ENCODE data around the gene TBCEL.
A peak's percentile ranks its signal among the peaks of the same experiment; 100 is the strongest.
"Not testable (repeated sequence)": the region's sequence is repeated elsewhere in the genome, so short reads cannot be mapped to it uniquely, and the experiment has no call there.

Gene TBCEL

DNA sequence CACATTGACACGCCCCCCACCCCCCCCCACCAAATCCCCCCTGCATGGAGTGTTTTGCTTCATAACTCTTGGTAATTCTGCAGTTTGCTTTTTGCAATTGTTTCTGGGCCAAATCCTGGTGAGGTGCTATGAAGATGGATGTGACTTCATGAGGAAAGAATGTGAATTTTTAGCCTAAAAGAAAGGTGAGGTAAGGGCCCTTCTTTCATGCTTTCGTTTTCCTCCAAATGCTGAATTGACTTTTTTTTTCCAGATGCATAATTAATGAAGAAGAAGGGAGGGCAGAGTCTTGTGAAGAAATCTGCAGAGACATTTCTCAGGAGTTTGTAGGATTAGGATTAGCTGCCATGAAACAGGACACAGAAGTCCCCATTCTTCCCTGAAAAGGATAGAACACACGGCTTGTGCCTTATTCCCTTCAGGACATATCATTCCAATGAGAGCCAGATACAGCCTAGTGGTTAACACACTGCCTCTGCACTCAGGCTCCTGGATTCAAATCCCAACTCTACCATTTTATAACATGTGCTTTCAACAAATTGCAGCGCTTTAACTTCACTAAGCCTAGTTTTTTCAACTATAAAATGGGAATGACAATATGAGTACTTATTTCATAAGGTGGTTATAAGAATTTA, 19.6 kb upstream of the TBCEL start:
- Mint-ChIP-seq H3K27me3 (peaks cover 32% of the 10 kb centered on the region), H3K9me3 (peaks cover 6% of the 10 kb centered on the region), H3K36me3 (ENCODE audit: low read depth) (no peaks in the 10 kb centered on the region), H3K4me1 (no peaks in the 10 kb centered on the region), H3K4me3 (no peak overlapping the region), H3K27ac (no peak overlapping the region)
- no peak for DNase-seq
- no peak for ATAC-seq

DNA sequence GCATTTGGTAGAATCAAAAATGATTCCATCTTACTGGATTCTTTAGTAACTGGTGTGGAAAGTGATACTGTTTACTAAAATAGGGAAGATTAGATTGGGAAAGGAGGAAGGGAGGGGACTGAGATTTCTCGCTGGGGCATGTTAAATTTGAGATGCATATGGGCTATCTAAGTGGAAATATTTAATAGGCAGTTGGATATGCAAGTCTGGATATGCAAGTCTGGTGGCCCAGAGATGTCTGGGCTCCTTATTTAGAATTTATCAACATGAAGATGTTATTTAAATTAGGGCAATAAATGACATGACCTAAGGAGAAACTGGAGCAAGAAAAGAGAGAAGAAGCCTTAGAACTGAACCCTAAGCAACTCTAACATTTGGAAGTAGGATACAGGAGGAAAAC, 17.0 kb upstream of the TBCEL start:
- Mint-ChIP-seq H3K4me1 (no peaks in the 10 kb centered on the region), H3K9me3 (peaks cover 6% of the 10 kb centered on the region), H3K4me3 (no peak overlapping the region), H3K27me3 (peaks cover 32% of the 10 kb centered on the region), H3K27ac (no peak overlapping the region), H3K36me3 (ENCODE audit: low read depth) (no peaks in the 10 kb centered on the region)
- ATAC-seq (no peak), DNase-seq (no peak)

DNA sequence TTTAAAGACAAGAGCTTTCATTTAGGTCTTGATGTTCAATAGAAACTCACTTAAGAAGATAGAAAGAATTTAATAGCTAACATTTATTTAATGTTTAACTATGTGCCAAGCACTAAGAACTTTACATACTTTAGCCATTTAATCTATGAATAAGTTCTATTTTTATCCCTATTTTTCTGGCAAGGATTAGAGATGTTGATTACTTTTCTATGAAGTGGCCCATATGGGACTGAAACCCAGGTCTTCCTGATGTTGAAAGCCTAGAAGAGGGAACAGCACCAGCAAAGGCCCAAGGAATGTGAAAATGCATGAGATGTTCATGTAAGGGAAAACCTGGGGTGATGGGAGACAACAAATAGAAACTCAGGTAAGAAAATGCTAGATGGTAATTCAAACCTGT, 15.4 kb upstream of the TBCEL start:
- H3K27ac Mint-ChIP-seq = no peak overlapping the region
- H3K27me3 Mint-ChIP-seq = peaks cover 32% of the 10 kb centered on the region
- no peak overlapping the region for H3K4me3 Mint-ChIP-seq

DNA sequence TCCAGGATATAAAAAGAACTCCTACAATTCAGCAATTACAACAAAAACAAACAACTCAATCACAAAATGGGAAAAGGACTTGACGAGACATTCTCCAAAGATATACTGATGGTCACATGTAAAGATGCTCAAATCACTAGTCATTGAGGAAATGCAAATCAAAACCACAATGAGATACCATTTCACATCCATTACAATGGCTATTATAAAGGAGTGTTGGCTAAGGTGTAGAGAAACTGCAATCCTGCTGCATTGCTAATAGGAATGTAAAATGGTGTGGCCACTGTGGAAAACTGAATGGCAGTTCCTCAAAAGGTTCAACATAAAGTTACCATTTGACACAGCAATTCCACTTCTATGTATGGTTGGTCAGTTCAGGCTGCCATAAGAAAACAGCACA, 11.8 kb upstream of the TBCEL start:
- no peaks in the 10 kb centered on the region for H3K4me1 Mint-ChIP-seq
- no peak for ATAC-seq
- H3K36me3 Mint-ChIP-seq (ENCODE audit: low read depth) = no peaks in the 10 kb centered on the region
- no peak overlapping the region for H3K27ac Mint-ChIP-seq
- no peak overlapping the region for H3K4me3 Mint-ChIP-seq
- DNase-seq = no peak
- peaks cover 27% of the 10 kb centered on the region for H3K27me3 Mint-ChIP-seq
- H3K9me3 Mint-ChIP-seq = no peaks in the 10 kb centered on the region

More for the DNA sequence above, 15.4 kb upstream of the TBCEL start:
- Mint-ChIP-seq H3K9me3 (peaks cover 6% of the 10 kb centered on the region), H3K36me3 (ENCODE audit: low read depth) (no peaks in the 10 kb centered on the region), H3K4me1 (no peaks in the 10 kb centered on the region)
- ATAC-seq (no peak), DNase-seq (no peak)

DNA sequence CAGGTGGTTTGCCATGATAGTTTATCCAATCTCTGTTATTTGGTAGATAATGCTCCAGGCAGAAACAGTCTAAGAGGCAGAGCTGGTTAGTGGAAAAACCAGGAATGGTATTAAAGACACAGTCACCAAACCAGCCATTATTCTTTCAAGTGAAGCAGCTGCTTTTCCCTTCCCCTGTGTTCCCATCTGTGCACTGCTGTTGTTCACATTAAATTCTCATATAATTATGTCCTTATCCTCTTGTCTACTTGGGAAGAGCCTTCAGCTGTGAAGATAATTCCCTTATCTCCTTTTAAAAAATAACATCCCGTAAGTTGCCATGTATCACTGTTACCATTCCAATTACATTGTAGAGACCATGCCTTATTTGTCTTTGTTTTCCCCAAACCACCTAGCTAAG, 5.2 kb upstream of the TBCEL start:
- peaks cover 4% of the 10 kb centered on the region for H3K4me1 Mint-ChIP-seq
- peaks cover 11% of the 10 kb centered on the region for H3K27me3 Mint-ChIP-seq
- no peak overlapping the region for H3K27ac Mint-ChIP-seq
- H3K36me3 Mint-ChIP-seq (ENCODE audit: low read depth) = no peaks in the 10 kb centered on the region
- no peak for ATAC-seq
- H3K4me3 Mint-ChIP-seq = no peak overlapping the region
- no peaks in the 10 kb centered on the region for H3K9me3 Mint-ChIP-seq
- DNase-seq = no peak

DNA sequence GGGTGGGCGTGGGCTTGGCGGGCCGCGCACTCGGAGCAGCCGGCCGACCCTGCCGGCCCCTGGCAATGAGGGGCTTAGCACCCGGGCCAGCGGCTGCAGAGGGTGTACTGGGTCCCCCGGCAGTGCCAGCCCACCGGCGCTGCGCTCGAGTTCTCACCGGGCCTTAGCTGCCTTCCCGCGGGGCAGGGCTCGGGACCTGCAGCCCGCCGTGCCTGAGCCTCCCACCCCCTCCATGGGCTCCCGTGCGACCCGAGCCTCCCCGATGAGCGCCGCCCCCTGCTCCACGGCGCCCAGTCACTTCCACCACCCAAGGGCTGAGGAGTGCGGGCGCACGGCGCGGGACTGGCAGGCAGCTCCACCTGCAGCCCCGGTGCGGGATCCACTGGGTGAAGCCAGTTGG, 2.2 kb upstream of the TBCEL start:
- ATAC-seq; H3K36me3 Mint-ChIP-seq (ENCODE audit: low read depth); H3K9me3 Mint-ChIP-seq; H3K4me3 Mint-ChIP-seq; H3K27me3 Mint-ChIP-seq; DNase-seq; H3K27ac Mint-ChIP-seq: not testable (repeated sequence)
- peaks cover 21% of the 10 kb centered on the region for H3K4me1 Mint-ChIP-seq

DNA sequence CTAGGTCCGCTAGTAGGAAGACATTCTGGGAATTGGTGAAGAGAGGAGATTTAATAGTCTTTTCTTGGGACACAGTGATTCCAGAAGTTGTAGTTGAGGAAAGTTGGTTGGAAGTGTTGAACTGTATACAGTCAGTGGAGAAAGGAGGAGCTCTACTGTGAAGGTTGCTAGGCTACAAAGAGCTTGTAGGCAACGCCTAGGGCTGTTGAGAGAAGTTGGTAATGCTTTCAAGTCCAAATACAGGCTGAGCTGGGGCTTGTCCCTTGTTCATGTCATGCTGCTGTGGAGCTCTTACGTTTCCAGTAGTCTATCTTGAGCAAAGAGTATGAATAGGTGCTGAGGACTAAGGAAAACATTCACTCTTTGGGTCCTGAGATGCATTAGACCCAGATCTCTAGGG, 1.1 kb downstream of the TBCEL start:
- ATAC-seq (no peak), DNase-seq (no peak)
- peaks cover under 1% of the 10 kb centered on the region for H3K36me3 Mint-ChIP-seq (ENCODE audit: low read depth)
- H3K27me3 Mint-ChIP-seq = peaks cover 3% of the 10 kb centered on the region
- peaks cover 27% of the 10 kb centered on the region for H3K4me1 Mint-ChIP-seq
- H3K4me3 Mint-ChIP-seq = peak overlapping the region; percentile 71
- peak overlapping the region; percentile 30 for H3K27ac Mint-ChIP-seq
- no peaks in the 10 kb centered on the region for H3K9me3 Mint-ChIP-seq

DNA sequence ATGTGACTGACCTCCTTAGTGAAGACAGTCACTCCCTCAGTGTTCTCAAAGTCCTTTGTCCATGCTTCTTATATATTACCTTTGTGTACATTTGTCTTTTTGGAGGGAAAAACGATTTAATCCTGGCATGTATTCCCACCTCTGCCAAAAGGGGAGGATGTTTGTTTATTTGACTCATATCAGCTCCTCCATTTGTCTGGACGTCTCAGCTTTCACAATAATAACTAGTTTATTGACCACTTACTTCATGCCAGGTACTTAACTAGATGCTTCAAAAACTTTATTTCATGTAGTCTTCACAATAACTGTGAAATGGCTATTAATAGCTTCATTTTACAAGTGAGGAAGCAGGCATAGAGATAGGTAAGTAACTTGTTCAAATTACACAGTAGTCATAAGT, 5.3 kb downstream of the TBCEL start:
- ATAC-seq = no peak
- Mint-ChIP-seq H3K9me3 (no peaks in the 10 kb centered on the region), H3K4me1 (peaks cover 28% of the 10 kb centered on the region)

DNA sequence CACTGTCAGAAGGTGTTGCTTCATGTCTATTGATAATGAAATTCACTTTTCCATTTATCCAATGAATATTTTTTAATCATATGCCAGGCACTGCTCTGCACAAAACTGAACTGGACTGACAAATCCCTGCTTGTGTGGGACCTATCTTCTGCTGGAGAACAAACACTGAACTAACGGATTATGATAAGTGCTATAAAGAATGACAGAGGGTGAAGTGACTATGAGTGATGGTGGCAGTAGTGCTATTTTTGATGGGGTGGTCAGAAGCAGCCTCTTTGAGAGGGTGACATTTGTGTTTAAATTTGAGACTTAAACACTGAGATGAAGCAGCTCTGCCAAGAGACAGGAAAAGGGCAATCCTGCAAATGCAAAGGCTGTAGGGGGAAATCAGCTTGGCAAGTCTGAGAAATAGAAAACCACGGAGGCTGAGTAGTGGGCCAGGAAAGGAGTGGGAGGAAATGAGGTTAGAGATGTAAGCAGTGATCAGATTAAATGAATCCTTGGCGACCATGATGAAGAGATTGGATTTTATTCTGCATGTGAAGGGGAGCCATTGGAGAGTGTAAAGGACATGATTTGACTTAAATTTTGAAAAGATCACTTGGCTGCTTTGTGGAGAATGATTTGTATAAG, 6.0 kb downstream of the TBCEL start:
- no peak overlapping the region for H3K4me3 Mint-ChIP-seq
- DNase-seq (no peak), ATAC-seq (peak; percentile 15)
- H3K27me3 Mint-ChIP-seq = no peaks in the 10 kb centered on the region
- H3K9me3 Mint-ChIP-seq = no peaks in the 10 kb centered on the region
- peaks cover 24% of the 10 kb centered on the region for H3K4me1 Mint-ChIP-seq
- H3K27ac Mint-ChIP-seq = no peak overlapping the region
- H3K36me3 Mint-ChIP-seq (ENCODE audit: low read depth) = peaks cover 6% of the 10 kb centered on the region

More for the DNA sequence above, 5.3 kb downstream of the TBCEL start:
- DNase-seq = no peak
- H3K27me3 Mint-ChIP-seq = no peaks in the 10 kb centered on the region
- no peak overlapping the region for H3K27ac Mint-ChIP-seq
- H3K36me3 Mint-ChIP-seq (ENCODE audit: low read depth) = peaks cover 6% of the 10 kb centered on the region
- no peak overlapping the region for H3K4me3 Mint-ChIP-seq

DNA sequence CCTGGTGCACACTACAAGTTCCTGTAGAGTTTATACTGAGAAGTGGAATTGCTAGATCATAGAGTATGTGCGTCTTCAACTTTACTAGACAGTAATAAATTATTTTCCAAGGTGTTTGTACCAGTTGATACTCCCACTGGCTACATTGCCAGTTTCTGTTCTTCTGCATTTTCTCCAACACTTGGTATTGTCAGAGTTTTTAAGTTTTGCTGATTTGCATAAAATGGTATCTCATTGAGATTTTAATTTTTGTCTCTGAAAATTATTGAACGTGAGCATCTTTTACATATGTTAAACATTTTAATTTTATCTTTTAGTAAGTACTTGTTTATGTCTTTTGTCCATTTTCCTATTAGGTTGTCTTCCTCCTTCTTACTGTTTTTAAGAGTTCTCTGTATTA, 7.3 kb downstream of the TBCEL start:
- Mint-ChIP-seq H3K27me3 (no peaks in the 10 kb centered on the region), H3K9me3 (peaks cover 3% of the 10 kb centered on the region), H3K27ac (no peak overlapping the region), H3K4me3 (no peak overlapping the region), H3K36me3 (ENCODE audit: low read depth) (peaks cover 14% of the 10 kb centered on the region), H3K4me1 (peaks cover 26% of the 10 kb centered on the region)
- ATAC-seq (no peak), DNase-seq (no peak)

DNA sequence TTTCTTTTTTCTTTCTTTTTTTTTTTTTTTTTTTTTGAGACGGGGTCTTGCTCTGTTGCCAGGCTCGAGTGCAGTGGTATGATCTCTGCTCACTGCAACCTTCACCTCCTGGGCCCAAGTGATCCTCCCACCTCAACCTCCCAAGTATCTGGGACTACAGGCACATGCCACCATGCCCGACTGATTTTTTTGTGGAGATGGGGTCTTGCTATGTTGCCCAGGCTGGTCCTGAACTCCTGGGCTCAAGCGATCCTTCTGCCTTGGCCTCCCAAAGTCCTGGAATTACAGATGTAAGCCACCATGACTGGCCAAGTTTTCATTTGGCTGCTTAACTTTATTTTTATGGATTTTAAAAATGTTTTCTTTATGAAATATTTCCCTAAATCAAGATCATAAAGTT, 7.7 kb downstream of the TBCEL start:
- peaks cover 14% of the 10 kb centered on the region for H3K36me3 Mint-ChIP-seq (ENCODE audit: low read depth)
- H3K4me1 Mint-ChIP-seq = peaks cover 31% of the 10 kb centered on the region
- H3K27ac Mint-ChIP-seq, H3K9me3 Mint-ChIP-seq, H3K27me3 Mint-ChIP-seq, H3K4me3 Mint-ChIP-seq, ATAC-seq, DNase-seq: not testable (repeated sequence)

DNA sequence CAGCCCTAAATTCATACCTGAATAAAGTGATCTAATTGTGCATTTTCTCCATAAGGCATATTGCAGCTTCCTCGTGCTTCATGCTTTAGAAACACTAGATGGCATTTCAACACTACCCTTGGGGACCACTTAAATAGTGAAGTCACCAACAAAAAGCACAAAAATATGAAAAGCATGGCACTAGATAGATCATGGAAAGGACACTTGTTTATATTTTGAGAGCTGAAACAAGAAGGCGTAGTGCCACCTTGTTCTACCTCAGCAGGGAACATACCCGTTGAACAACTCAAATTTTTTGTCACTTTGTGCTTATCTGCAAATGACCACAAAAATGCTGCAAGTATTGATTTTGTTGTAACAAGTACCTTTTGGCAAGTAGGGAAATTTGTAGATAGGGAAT, 8.6 kb downstream of the TBCEL start:
- no peak overlapping the region for H3K27ac Mint-ChIP-seq
- ATAC-seq = no peak
- peaks cover 14% of the 10 kb centered on the region for H3K36me3 Mint-ChIP-seq (ENCODE audit: low read depth)
- no peak overlapping the region for H3K4me3 Mint-ChIP-seq
- H3K9me3 Mint-ChIP-seq = peaks cover 3% of the 10 kb centered on the region
- peaks cover 31% of the 10 kb centered on the region for H3K4me1 Mint-ChIP-seq
- no peak for DNase-seq
- no peaks in the 10 kb centered on the region for H3K27me3 Mint-ChIP-seq

DNA sequence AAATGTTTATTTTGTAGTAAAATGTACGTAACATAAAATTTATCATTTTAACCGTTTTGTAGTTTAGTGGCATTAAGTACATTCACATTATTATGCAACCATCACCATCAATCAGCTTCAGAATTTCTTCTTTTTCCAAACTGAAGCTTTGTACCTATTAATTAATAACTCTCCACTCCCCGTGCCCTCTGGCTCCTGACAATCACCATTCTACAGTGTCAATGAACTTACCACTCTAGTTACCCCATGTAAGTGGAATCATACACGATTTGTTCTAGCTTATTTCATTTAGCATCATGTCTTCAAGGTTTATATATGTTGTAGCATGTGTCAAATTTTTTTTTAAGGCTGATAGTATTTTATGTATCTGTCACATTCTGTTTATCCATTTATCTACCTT, 9.7 kb downstream of the TBCEL start:
- H3K27me3 Mint-ChIP-seq = no peaks in the 10 kb centered on the region
- H3K4me1 Mint-ChIP-seq = peaks cover 32% of the 10 kb centered on the region
- ATAC-seq = no peak
- H3K36me3 Mint-ChIP-seq (ENCODE audit: low read depth) = peaks cover 14% of the 10 kb centered on the region
- no peak overlapping the region for H3K27ac Mint-ChIP-seq
- H3K4me3 Mint-ChIP-seq = no peak overlapping the region
- DNase-seq = no peak
- peaks cover 3% of the 10 kb centered on the region for H3K9me3 Mint-ChIP-seq

DNA sequence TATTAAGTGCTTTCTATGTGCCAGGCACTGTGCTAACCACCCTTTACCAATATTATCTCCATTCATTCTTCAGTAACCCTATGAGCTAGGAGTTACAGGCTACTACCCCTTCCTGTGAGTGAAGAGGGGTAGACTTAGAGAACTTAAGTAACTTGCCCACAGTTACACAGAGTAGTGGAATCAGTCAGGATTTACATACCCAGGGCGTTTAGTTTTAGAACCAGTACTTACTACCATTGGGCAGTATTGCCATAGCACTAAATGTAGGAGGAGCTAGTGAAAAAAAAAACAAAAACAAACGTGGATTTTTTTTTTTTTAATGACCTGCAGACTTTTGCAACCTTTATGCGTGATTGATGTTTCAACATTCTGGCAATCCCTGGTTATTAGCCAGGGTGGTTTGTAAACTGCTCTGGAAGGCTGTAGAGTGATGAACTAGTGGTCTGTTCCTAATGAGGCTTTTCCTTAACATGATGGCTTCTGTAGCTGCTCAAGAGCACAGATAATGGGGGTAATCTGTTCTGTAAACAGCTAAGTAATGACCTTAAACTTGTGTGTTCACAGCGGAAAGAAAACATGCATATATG, 11.4 kb downstream of the TBCEL start:
- peak overlapping the region; percentile 82 for H3K27ac Mint-ChIP-seq
- no peaks in the 10 kb centered on the region for H3K27me3 Mint-ChIP-seq
- H3K9me3 Mint-ChIP-seq = peaks cover 3% of the 10 kb centered on the region
- ATAC-seq = no peak
- peaks cover 24% of the 10 kb centered on the region for H3K4me1 Mint-ChIP-seq
- no peak for DNase-seq
- peaks cover 13% of the 10 kb centered on the region for H3K36me3 Mint-ChIP-seq (ENCODE audit: low read depth)
- H3K4me3 Mint-ChIP-seq = no peak overlapping the region

DNA sequence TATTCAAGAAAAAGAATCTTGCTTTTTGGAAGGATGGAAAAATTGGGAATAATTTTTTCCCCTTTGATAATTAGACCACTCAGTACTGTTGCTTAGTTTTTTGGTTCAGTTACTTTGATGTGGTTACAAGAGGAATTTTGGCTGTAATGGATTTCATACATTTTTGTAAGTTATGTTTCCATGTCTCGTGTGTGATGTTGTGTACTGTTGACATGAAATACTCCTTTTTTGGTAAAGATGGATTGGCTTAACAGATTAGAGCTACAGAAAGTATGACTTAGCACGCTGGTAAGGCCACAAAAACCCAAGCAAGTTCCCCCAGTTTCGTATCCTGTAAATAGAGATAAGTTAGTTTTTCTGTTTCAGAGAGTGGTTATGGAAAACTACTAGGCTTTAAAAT, 11.9 kb downstream of the TBCEL start:
- peaks cover 11% of the 10 kb centered on the region for H3K36me3 Mint-ChIP-seq (ENCODE audit: low read depth)
- ATAC-seq = peak; percentile 81
- H3K9me3 Mint-ChIP-seq = peaks cover 3% of the 10 kb centered on the region
- peak overlapping the region; percentile 82 for H3K27ac Mint-ChIP-seq
- H3K4me3 Mint-ChIP-seq = no peak overlapping the region
- no peaks in the 10 kb centered on the region for H3K27me3 Mint-ChIP-seq
- no peak for DNase-seq
- H3K4me1 Mint-ChIP-seq = peaks cover 22% of the 10 kb centered on the region

Measured in activated naive CD8-positive, alpha-beta T cell treated with anti-CD3 and anti-CD28 coated beads, Interleukin-2, amount 50 U/mL, for 24 hours (primary cell).